Measurements from ENCODE around the gene IFNG.
"Not testable (repeated sequence)": the region's sequence is repeated elsewhere in the genome, so short reads cannot be mapped to it uniquely, and the experiment has no call there.

The IFNG gene

DNA sequence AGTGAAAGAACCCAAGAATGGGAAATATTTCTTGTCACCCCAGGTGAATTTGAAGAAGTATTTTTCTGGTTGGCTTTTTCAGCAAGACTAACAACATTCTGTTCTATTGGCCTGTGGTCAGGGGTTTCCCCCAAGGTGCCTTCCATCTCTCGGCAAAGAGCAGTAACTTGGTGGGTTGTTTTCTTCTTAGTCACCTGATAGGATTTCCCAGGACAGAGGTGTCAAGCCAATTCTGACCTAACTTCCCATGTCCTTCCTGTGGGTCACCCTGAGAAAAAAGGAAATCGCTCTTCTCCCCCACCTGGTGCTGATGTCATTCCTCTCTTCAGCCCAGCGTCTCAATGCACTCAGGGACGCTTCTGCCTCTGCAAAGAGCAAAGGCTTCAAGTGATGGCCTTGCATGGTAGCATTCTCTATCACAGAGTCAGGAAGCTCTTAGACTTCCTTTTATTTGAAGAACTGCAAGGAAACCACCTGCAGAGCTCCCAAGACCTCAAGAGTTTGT, 16.1 kb upstream of the IFNG start:
- ATAC-seq: no peak
- TF ChIP-seq ZNF70 (CRISPR knock-in tag; IDR thresholded peaks at IDR 0.05) (no peak), ZFP3 (CRISPR knock-in tag; IDR thresholded peaks at IDR 0.05) (no peak), PPARA (CRISPR knock-in tag; IDR thresholded peaks at IDR 0.05; ENCODE audit: borderline replicate concordance) (no peak)
- TF ChIP-seq, protein P1, sequence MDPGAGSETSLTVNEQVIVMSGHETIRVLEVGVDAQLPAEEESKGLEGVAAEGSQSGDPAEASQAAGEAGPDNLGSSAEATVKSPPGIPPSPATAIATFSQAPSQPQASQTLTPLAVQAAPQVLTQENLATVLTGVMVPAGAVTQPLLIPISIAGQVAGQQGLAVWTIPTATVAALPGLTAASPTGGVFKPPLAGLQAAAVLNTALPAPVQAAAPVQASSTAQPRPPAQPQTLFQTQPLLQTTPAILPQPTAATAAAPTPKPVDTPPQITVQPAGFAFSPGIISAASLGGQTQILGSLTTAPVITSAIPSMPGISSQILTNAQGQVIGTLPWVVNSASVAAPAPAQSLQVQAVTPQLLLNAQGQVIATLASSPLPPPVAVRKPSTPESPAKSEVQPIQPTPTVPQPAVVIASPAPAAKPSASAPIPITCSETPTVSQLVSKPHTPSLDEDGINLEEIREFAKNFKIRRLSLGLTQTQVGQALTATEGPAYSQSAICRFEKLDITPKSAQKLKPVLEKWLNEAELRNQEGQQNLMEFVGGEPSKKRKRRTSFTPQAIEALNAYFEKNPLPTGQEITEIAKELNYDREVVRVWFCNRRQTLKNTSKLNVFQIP (CRISPR knock-in tag; IDR thresholded peaks at IDR 0.05; ENCODE audit: borderline replicate concordance, low read depth): no peak

DNA sequence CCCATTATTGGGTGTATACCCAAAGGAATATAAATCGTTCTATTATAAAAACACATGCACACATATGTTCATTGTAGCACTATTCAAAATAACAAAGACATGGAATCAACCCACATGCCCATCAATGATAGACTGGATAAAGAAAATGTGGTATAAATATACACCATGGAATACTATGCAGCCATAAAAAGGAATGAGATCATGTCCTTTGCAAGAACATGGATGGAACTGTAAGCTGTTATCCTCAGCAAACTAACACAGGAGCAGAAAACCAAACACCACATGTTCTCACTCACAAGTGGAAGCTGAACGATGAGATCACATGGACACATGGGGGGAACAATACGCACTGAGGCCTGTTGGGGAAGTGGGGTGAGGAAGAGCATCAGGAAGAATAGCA, 15.2 kb upstream of the IFNG start:
- ATAC-seq: not testable (repeated sequence)

DNA sequence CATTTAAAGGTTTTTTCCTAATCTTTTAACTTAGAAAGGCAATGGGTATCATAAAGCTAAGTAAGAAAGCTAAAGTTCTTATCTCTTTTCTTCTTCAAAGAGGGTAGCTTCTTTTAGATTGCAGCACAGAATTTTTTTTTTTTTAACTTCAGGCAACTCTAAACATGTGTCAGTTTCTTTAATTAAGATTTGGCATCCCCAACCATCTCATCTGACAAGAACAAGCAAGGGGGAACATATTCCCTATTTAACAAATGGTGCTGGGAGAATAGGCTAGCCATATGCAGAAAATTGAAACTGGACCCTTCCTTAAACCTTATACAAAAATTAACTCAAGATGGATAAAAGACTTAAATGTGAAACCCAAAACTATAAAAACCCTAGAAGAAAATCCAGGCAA, 14.3 kb upstream of the IFNG start:
- TF ChIP-seq, protein P2, sequence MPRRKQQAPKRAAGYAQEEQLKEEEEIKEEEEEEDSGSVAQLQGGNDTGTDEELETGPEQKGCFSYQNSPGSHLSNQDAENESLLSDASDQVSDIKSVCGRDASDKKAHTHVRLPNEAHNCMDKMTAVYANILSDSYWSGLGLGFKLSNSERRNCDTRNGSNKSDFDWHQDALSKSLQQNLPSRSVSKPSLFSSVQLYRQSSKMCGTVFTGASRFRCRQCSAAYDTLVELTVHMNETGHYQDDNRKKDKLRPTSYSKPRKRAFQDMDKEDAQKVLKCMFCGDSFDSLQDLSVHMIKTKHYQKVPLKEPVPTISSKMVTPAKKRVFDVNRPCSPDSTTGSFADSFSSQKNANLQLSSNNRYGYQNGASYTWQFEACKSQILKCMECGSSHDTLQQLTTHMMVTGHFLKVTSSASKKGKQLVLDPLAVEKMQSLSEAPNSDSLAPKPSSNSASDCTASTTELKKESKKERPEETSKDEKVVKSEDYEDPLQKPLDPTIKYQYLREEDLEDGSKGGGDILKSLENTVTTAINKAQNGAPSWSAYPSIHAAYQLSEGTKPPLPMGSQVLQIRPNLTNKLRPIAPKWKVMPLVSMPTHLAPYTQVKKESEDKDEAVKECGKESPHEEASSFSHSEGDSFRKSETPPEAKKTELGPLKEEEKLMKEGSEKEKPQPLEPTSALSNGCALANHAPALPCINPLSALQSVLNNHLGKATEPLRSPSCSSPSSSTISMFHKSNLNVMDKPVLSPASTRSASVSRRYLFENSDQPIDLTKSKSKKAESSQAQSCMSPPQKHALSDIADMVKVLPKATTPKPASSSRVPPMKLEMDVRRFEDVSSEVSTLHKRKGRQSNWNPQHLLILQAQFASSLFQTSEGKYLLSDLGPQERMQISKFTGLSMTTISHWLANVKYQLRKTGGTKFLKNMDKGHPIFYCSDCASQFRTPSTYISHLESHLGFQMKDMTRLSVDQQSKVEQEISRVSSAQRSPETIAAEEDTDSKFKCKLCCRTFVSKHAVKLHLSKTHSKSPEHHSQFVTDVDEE (CRISPR knock-in tag; IDR thresholded peaks at IDR 0.05): no peak
- TF ChIP-seq ZC3H10 (CRISPR knock-in tag; IDR thresholded peaks at IDR 0.05): no peak
- no peak for TF ChIP-seq ISL1 (CRISPR knock-in tag; IDR thresholded peaks at IDR 0.05)
- TF ChIP-seq SNAI2 (CRISPR knock-in tag; IDR thresholded peaks at IDR 0.05): no peak
- TF ChIP-seq, protein P3, sequence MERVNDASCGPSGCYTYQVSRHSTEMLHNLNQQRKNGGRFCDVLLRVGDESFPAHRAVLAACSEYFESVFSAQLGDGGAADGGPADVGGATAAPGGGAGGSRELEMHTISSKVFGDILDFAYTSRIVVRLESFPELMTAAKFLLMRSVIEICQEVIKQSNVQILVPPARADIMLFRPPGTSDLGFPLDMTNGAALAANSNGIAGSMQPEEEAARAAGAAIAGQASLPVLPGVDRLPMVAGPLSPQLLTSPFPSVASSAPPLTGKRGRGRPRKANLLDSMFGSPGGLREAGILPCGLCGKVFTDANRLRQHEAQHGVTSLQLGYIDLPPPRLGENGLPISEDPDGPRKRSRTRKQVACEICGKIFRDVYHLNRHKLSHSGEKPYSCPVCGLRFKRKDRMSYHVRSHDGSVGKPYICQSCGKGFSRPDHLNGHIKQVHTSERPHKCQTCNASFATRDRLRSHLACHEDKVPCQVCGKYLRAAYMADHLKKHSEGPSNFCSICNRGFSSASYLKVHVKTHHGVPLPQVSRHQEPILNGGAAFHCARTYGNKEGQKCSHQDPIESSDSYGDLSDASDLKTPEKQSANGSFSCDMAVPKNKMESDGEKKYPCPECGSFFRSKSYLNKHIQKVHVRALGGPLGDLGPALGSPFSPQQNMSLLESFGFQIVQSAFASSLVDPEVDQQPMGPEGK (CRISPR knock-in tag; IDR thresholded peaks at IDR 0.05; ENCODE audit: borderline replicate concordance): no peak
- ATAC-seq: no peak

DNA sequence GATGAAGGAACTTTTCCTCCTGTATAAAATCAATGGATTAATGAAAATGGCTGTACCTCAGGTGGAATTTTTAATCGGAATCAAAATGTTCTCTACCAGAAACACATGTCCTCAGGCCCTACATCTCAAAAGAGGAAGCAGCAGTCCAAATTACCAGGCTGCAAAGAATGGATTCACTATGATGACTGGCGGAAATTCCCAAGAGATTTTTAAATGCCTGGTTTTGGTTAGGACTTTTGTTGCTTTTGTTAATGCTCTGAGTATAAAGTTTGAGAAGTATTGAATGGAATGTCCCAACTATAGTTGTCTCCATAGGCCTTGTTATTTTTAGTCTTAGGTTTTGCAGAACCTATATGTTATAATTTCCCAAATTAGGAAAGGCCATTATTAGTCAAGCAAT, 11.2 kb upstream of the IFNG start:
- ATAC-seq: no peak
- TF ChIP-seq ISL1 (CRISPR knock-in tag; IDR thresholded peaks at IDR 0.05) (no peak), TCF4 (CRISPR knock-in tag; IDR thresholded peaks at IDR 0.05; ENCODE audit: borderline replicate concordance) (no peak), ESRRG (CRISPR knock-in tag; IDR thresholded peaks at IDR 0.05) (no peak), ZNF70 (CRISPR knock-in tag; IDR thresholded peaks at IDR 0.05) (no peak), RARB (CRISPR knock-in tag; IDR thresholded peaks at IDR 0.05) (no peak), GLIS3 (CRISPR knock-in tag; IDR thresholded peaks at IDR 0.05) (no peak), ZNF565 (CRISPR knock-in tag; conservative IDR thresholded peaks at IDR 0.05; ENCODE audit: low read depth) (no peak), ZFP3 (CRISPR knock-in tag; IDR thresholded peaks at IDR 0.05) (no peak), ZFP30 (CRISPR knock-in tag; IDR thresholded peaks at IDR 0.05) (no peak), OSR1 (CRISPR knock-in tag; IDR thresholded peaks at IDR 0.05) (no peak)
- TF ChIP-seq, protein P2 (CRISPR knock-in tag; IDR thresholded peaks at IDR 0.05): no peak
- TF ChIP-seq, protein P1 (CRISPR knock-in tag; IDR thresholded peaks at IDR 0.05; ENCODE audit: borderline replicate concordance, low read depth): no peak
- TF ChIP-seq, protein P3 (CRISPR knock-in tag; IDR thresholded peaks at IDR 0.05; ENCODE audit: borderline replicate concordance): no peak

All from SK-N-SH treated with all-trans-retinoic acid at 6 μM for 48 hours (cell line).